ENCODE measurements around the gene UBE2E2. TPM values are rescaled to one million over a fixed set of nuclear protein-coding genes. Genes with fewer than 3 reads are reported as not detected.

The UBE2E2 gene
- total RNA-seq, 3 donors from 2014 or later (not counting 1 experiment from before 2014, with no cell fraction given), result 4.8 to 6.1 (median 5.3) TPM

GRCh38 chr3:23217872-23218554 is 14.9 kb downstream of the UBE2E2 start:
- no peaks in the 10 kb centered on the region for H3K9me3 ChIP-seq (ENCODE audit: control insufficient read depth, insufficient read depth, low read length)
- peaks cover 2% of the 10 kb centered on the region for H3K27me3 ChIP-seq (ENCODE audit: control insufficient read depth, insufficient read depth, low read length)
- H3K4me1 ChIP-seq (ENCODE audit: control insufficient read depth, insufficient read depth, low read length), result no peaks in the 10 kb centered on the region
- no peak overlapping the region for H3K27ac Mint-ChIP-seq
- ATAC-seq (no peak), DNase-seq (no peak)
- no peaks in the 10 kb centered on the region for H3K36me3 ChIP-seq (ENCODE audit: control insufficient read depth, insufficient read depth, low read length)
- H3K4me3 ChIP-seq (ENCODE audit: low read length), result no peak overlapping the region
- H3K36me3 Mint-ChIP-seq, result no peaks in the 10 kb centered on the region
- H3K4me3 Mint-ChIP-seq, result no peak overlapping the region
- TF ChIP-seq, protein P1, sequence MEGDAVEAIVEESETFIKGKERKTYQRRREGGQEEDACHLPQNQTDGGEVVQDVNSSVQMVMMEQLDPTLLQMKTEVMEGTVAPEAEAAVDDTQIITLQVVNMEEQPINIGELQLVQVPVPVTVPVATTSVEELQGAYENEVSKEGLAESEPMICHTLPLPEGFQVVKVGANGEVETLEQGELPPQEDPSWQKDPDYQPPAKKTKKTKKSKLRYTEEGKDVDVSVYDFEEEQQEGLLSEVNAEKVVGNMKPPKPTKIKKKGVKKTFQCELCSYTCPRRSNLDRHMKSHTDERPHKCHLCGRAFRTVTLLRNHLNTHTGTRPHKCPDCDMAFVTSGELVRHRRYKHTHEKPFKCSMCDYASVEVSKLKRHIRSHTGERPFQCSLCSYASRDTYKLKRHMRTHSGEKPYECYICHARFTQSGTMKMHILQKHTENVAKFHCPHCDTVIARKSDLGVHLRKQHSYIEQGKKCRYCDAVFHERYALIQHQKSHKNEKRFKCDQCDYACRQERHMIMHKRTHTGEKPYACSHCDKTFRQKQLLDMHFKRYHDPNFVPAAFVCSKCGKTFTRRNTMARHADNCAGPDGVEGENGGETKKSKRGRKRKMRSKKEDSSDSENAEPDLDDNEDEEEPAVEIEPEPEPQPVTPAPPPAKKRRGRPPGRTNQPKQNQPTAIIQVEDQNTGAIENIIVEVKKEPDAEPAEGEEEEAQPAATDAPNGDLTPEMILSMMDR (IDR thresholded peaks at IDR 0.05), result no peak
- 100% methylated on average over 1 of the region's 5 CpGs for whole genome bisulfite sequencing (ENCODE audit: insufficient coverage)
- intact Hi-C loops (cut with micrococcal nuclease), result no loop called here
- H3K9me3 Mint-ChIP-seq, result no peaks in the 10 kb centered on the region
- peaks cover 3 to 13% of the 10 kb centered on the region in 2 donors for H3K27me3 Mint-ChIP-seq (ENCODE audit: low read depth in 2 of 2)
- peaks cover 6 to 11% of the 10 kb centered on the region in 2 donors for H3K4me1 Mint-ChIP-seq
- no peak overlapping the region for H3K27ac ChIP-seq (ENCODE audit: low read length)

DNA sequence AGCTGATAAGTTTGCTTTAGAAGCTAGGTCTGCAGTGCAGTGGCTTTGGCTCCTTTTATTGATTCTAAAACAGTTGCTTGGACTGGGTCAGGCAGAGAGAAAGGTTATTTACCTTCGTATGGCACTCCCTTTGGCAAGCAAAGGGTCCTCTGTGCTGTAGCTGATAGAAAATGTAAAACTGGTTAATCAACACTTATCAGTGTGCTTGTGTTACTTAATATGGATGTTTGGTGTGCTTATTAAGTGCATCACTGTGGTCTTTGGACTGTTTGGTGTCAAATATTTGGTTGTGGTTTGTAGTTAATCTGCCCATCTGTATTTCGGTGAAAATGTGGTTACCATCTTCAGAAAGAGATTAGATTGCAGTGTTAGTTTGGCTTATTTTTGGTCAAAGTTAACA is 16.0 kb downstream of the UBE2E2 start:
- WGBS (ENCODE audit: insufficient coverage), result 36% methylated on average over 2 of the region's 2 CpGs
- Mint-ChIP-seq H3K27me3 (ENCODE audit: low read depth in 2 of 2) (peaks cover 3 to 7% of the 10 kb centered on the region in 2 donors), H3K4me1 (peaks cover 6 to 11% of the 10 kb centered on the region in 2 donors), H3K9me3 (no peaks in the 10 kb centered on the region), H3K4me3 (no peak overlapping the region), H3K27ac (no peak overlapping the region), H3K36me3 (no peaks in the 10 kb centered on the region)
- H3K36me3 ChIP-seq (ENCODE audit: control insufficient read depth, insufficient read depth, low read length), result no peaks in the 10 kb centered on the region
- ATAC-seq (no peak), DNase-seq (no peak)
- H3K27me3 ChIP-seq (ENCODE audit: control insufficient read depth, insufficient read depth, low read length), result no peaks in the 10 kb centered on the region
- H3K9me3 ChIP-seq (ENCODE audit: control insufficient read depth, insufficient read depth, low read length), result no peaks in the 10 kb centered on the region
- H3K4me3 ChIP-seq (ENCODE audit: low read length), result no peak overlapping the region
- H3K27ac ChIP-seq (ENCODE audit: low read length), result no peak overlapping the region
- TF ChIP-seq, protein P1 (IDR thresholded peaks at IDR 0.05), result no peak
- no peaks in the 10 kb centered on the region for H3K4me1 ChIP-seq (ENCODE audit: control insufficient read depth, insufficient read depth, low read length)
- intact Hi-C loops (cut with micrococcal nuclease), result no loop called here

DNA sequence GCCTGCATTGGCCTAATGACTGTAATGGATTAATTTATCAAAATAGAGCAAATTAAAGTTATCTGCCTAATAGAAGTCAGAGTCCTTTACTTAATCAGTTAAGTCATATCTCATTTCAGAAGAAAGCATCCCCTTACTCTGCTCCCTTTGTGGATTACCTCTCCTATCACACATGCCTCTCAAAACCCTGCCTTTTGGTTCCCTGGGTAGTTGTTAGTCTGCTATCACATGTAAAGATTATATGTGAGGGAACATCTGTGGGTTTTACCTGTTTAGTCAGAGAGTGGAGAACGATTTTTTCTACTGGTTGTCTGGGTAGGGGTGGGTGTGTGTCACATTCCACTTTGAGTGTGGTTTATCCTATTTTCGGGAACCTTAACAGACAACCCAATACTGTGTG is 16.4 kb downstream of the UBE2E2 start:
- H3K36me3 Mint-ChIP-seq, result no peaks in the 10 kb centered on the region
- H3K27ac Mint-ChIP-seq, result no peak overlapping the region
- H3K27me3 ChIP-seq (ENCODE audit: control insufficient read depth, insufficient read depth, low read length), result no peaks in the 10 kb centered on the region
- no peak overlapping the region for H3K4me3 Mint-ChIP-seq
- H3K9me3 ChIP-seq (ENCODE audit: control insufficient read depth, insufficient read depth, low read length), result no peaks in the 10 kb centered on the region
- intact Hi-C loops (cut with micrococcal nuclease), result no loop called here
- H3K4me3 ChIP-seq (ENCODE audit: low read length), result no peak overlapping the region
- 62% methylated on average over 2 of the region's 2 CpGs for WGBS (ENCODE audit: insufficient coverage)
- TF ChIP-seq, protein P1 (IDR thresholded peaks at IDR 0.05), result no peak
- no peaks in the 10 kb centered on the region for H3K9me3 Mint-ChIP-seq
- H3K36me3 ChIP-seq (ENCODE audit: control insufficient read depth, insufficient read depth, low read length), result no peaks in the 10 kb centered on the region
- no peaks in the 10 kb centered on the region for H3K4me1 ChIP-seq (ENCODE audit: control insufficient read depth, insufficient read depth, low read length)
- ATAC-seq (no peak), DNase-seq (no peak)
- H3K27me3 Mint-ChIP-seq (ENCODE audit: low read depth in 2 of 2), result peaks cover 3 to 7% of the 10 kb centered on the region in 2 donors
- peaks cover 6 to 11% of the 10 kb centered on the region in 2 donors for H3K4me1 Mint-ChIP-seq
- H3K27ac ChIP-seq (ENCODE audit: low read length), result no peak overlapping the region

DNA sequence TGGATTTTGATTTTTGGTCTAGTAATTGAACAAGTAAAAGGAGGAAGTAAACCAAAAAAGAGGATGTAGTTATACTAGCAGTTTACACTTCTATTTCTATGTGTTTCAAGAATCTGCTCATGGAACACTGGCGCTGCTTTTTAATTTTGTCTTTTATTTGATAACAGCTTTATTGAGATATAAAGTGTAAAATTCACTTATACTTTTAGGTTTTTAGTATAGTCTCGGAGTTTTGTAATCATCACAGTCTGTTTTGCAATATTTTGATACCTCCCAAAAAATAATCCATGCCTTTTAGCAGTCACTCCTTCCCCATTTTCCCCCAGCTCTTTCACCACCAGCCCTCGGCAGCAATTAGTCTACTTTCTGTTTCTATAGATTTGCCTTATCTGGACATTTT is 18.0 kb downstream of the UBE2E2 start:
- Mint-ChIP-seq H3K27ac (no peak overlapping the region), H3K9me3 (no peaks in the 10 kb centered on the region), H3K4me3 (no peak overlapping the region), H3K36me3 (no peaks in the 10 kb centered on the region), H3K27me3 (ENCODE audit: low read depth in 2 of 2) (no peaks in the 10 kb centered on the region), H3K4me1 (peaks cover 6 to 11% of the 10 kb centered on the region in 2 donors)
- H3K9me3 ChIP-seq (ENCODE audit: control insufficient read depth, insufficient read depth, low read length), result no peaks in the 10 kb centered on the region
- H3K4me1 ChIP-seq (ENCODE audit: control insufficient read depth, insufficient read depth, low read length), result no peaks in the 10 kb centered on the region
- H3K27me3 ChIP-seq (ENCODE audit: control insufficient read depth, insufficient read depth, low read length), result no peaks in the 10 kb centered on the region
- DNase-seq, result no peak
- H3K27ac ChIP-seq (ENCODE audit: low read length), result peak overlapping the region; percentile 30
- intact Hi-C loops (cut with micrococcal nuclease), result no loop called here
- ATAC-seq, result no peak
- no peaks in the 10 kb centered on the region for H3K36me3 ChIP-seq (ENCODE audit: control insufficient read depth, insufficient read depth, low read length)
- no peak overlapping the region for H3K4me3 ChIP-seq (ENCODE audit: low read length)
- TF ChIP-seq, protein P1 (IDR thresholded peaks at IDR 0.05), result no peak
- WGBS (ENCODE audit: insufficient coverage), result 83% methylated on average over 1 of the region's 3 CpGs

Measured in natural killer cell (primary cell).